ENCODE results near the gene MTUS2. TPM values are rescaled to one million over a fixed set of nuclear protein-coding genes. Genes with fewer than 3 reads are reported as not detected.

The MTUS2 gene
- total RNA-seq, 4 donors from 2014 or later = 0.20 to 1.6 (median 0.25) TPM; not detected in 1

- in situ Hi-C loops (cut with MboI; ENCODE audit: low sequenced_read_pairs in 4 of 4) = no loop called here
- Histone ChIP-seq H3K4me3 (no peak overlapping the region), H3K27me3 (no peaks in the 10 kb centered on the region), H3K36me3 (no peaks in the 10 kb centered on the region), H3K4me1 (no peaks in the 10 kb centered on the region), H3K9me3 (no peaks in the 10 kb centered on the region), H3K27ac (no peak overlapping the region)
- DNase-seq = no peak
- intact Hi-C loops (cut with DNase I; ENCODE audit: low total_unique reads) = no loop called here
- TF ChIP-seq POLR2A (IDR thresholded peaks at IDR 0.05) = no peak
- TF ChIP-seq, protein P1, sequence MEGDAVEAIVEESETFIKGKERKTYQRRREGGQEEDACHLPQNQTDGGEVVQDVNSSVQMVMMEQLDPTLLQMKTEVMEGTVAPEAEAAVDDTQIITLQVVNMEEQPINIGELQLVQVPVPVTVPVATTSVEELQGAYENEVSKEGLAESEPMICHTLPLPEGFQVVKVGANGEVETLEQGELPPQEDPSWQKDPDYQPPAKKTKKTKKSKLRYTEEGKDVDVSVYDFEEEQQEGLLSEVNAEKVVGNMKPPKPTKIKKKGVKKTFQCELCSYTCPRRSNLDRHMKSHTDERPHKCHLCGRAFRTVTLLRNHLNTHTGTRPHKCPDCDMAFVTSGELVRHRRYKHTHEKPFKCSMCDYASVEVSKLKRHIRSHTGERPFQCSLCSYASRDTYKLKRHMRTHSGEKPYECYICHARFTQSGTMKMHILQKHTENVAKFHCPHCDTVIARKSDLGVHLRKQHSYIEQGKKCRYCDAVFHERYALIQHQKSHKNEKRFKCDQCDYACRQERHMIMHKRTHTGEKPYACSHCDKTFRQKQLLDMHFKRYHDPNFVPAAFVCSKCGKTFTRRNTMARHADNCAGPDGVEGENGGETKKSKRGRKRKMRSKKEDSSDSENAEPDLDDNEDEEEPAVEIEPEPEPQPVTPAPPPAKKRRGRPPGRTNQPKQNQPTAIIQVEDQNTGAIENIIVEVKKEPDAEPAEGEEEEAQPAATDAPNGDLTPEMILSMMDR (IDR thresholded peaks at IDR 0.05 in 4 of 5, conservative IDR thresholded peaks at IDR 0.05 in 1 of 5) = no peak
- no peak for ATAC-seq
Observed at GRCh38 chr13:28859717-28860116, 39.6 kb downstream of the MTUS2 start.

DNA sequence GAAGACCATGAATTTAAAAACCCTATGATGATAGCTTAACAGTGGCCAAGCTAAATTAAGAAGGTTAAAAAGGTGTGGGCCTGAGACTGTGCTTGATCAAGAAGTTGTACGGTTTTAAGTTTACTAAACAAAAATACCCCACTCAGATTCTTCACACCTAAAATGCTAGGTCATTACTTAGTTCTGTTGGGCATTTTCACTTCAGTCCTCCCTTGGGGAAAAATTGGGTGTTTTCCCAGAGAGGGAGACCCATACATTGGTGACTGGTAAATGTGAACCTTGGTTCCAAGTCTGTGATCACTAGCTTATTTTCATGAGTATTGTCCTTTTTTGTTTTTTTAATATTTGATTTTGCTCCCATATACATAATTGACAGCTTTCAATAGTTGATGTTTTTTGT lies 44.4 kb downstream of the MTUS2 start:
- DNase-seq = no peak
- ATAC-seq = no peak
- intact Hi-C loops (cut with DNase I; ENCODE audit: low total_unique reads) = no loop called here
- Histone ChIP-seq H3K4me3 (no peak overlapping the region), H3K27me3 (no peaks in the 10 kb centered on the region), H3K27ac (no peak overlapping the region), H3K9me3 (no peaks in the 10 kb centered on the region), H3K36me3 (no peaks in the 10 kb centered on the region), H3K4me1 (no peaks in the 10 kb centered on the region)
- no peak for TF ChIP-seq POLR2A (IDR thresholded peaks at IDR 0.05)
- TF ChIP-seq, protein P1 (IDR thresholded peaks at IDR 0.05 in 4 of 5, conservative IDR thresholded peaks at IDR 0.05 in 1 of 5) = no peak
- in situ Hi-C loops (cut with MboI; ENCODE audit: low sequenced_read_pairs in 4 of 4) = no loop called here

- H3K4me3 ChIP-seq = no peak overlapping the region
- no peaks in the 10 kb centered on the region for H3K9me3 ChIP-seq
- no peaks in the 10 kb centered on the region for H3K36me3 ChIP-seq
- in situ Hi-C loops (cut with MboI; ENCODE audit: low sequenced_read_pairs in 4 of 4) = no loop called here
- TF ChIP-seq, protein P1 (IDR thresholded peaks at IDR 0.05 in 4 of 5, conservative IDR thresholded peaks at IDR 0.05 in 1 of 5) = no peak
- TF ChIP-seq POLR2A (IDR thresholded peaks at IDR 0.05) = no peak
- ATAC-seq (no peak), DNase-seq (no peak)
- H3K4me1 ChIP-seq = no peaks in the 10 kb centered on the region
- intact Hi-C loops (cut with DNase I; ENCODE audit: low total_unique reads) = no loop called here
- H3K27me3 ChIP-seq = no peaks in the 10 kb centered on the region
- H3K27ac ChIP-seq = no peak overlapping the region
Observed at GRCh38 chr13:28865149-28865744, 45.1 kb downstream of the MTUS2 start.

DNA sequence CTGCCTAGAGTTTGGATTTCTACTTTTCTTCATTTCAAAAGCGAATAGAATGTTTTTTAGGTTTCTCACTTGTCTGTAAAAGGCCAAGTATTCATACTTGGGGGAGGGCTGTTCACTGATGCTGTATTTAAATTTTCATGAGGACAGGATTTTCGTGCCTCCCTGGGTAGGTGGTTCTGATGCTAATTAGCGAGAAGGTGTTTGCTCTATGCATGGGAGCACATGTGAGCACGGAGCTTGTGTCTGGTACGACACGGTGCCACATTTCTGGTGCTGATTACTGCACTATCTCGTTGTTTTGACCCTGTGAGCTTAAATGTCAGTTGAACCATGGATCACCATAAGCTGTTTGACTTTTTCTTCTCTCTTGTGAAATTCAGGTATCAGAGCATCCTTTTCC lies 45.8 kb downstream of the MTUS2 start:
- Histone ChIP-seq H3K36me3 (no peaks in the 10 kb centered on the region), H3K4me1 (no peaks in the 10 kb centered on the region), H3K4me3 (no peak overlapping the region), H3K27me3 (no peaks in the 10 kb centered on the region), H3K27ac (no peak overlapping the region), H3K9me3 (no peaks in the 10 kb centered on the region)
- DNase-seq = no peak
- in situ Hi-C loops (cut with MboI; ENCODE audit: low sequenced_read_pairs in 4 of 4) = no loop called here
- ATAC-seq = no peak
- intact Hi-C loops (cut with DNase I; ENCODE audit: low total_unique reads) = no loop called here
- no peak for TF ChIP-seq POLR2A (IDR thresholded peaks at IDR 0.05)
- TF ChIP-seq, protein P1 (IDR thresholded peaks at IDR 0.05 in 4 of 5, conservative IDR thresholded peaks at IDR 0.05 in 1 of 5) = no peak

DNA sequence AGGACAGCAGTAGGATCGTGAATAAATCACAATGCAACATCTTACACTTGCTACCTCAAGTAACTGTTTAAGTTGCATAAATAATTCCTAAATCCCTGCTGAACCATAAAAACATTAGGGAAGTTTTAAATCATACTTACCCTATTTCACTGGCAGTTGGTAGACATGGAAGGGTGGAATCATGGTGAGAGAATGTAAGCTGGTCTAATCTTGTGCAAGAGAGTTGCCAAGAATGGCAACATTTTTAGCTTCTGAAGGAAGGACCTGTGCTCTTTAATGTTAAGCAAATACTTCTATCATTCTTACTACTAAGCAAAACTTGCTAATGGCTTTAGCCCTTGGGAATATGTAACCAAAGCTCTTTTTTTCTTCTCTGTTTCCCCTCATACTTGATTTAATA lies 46.8 kb downstream of the MTUS2 start:
- intact Hi-C loops (cut with DNase I; ENCODE audit: low total_unique reads) = no loop called here
- DNase-seq = no peak
- no peaks in the 10 kb centered on the region for H3K27me3 ChIP-seq
- H3K9me3 ChIP-seq = no peaks in the 10 kb centered on the region
- in situ Hi-C loops (cut with MboI; ENCODE audit: low sequenced_read_pairs in 4 of 4) = no loop called here
- H3K4me3 ChIP-seq = no peak overlapping the region
- H3K4me1 ChIP-seq = no peaks in the 10 kb centered on the region
- no peak overlapping the region for H3K27ac ChIP-seq
- ATAC-seq = no peak
- no peaks in the 10 kb centered on the region for H3K36me3 ChIP-seq
- TF ChIP-seq, protein P1 (IDR thresholded peaks at IDR 0.05 in 4 of 5, conservative IDR thresholded peaks at IDR 0.05 in 1 of 5) = no peak
- TF ChIP-seq POLR2A (IDR thresholded peaks at IDR 0.05) = no peak

Data from gastrocnemius medialis (tissue), 4 donors.